SU-DHL-6 (cell line): Measurements from ENCODE around the gene RCE1.

Experiments used
- H2AFZ ChIP-seq: fragments of 200-600 bp; sonication (generic); 2 replicates; pipeline ENCODE4 v1.6.1; 2014; ENCODE audit warnings: low read depth, mild to moderate bottlenecking, moderate library complexity, mixed read lengths, antibody characterized with exemption, low read length; ENCODE audit not compliant: severe bottlenecking
- H3F3A ChIP-seq: fragments of 200-600 bp; shearing (Covaris generic); 2 replicates; pipeline ENCODE4 v1.6.0; 2016; ENCODE audit warnings: antibody characterized with exemption, mild to moderate bottlenecking; ENCODE audit not compliant: insufficient read depth
- H3K27ac ChIP-seq: fragments of 200-600 bp; sonication (generic); 2 replicates; pipeline ENCODE4 v1.5.1; 2016; ENCODE audit warnings: low read depth, mild to moderate bottlenecking, low read length, moderate library complexity, mixed read lengths
- H3K27me3 ChIP-seq: fragments of 200-600 bp; sonication (generic), shearing (Covaris generic); 2 replicates; pipeline ENCODE4 v1.6.0; 2014; ENCODE audit warnings: mild to moderate bottlenecking, low read length
- H3K36me3 ChIP-seq: fragments of 200-600 bp; sonication (generic); 2 replicates; pipeline ENCODE4 v1.6.1; 2014; ENCODE audit warnings: mild to moderate bottlenecking, low read length, mixed read lengths
- H3K4me2 ChIP-seq: fragments of 300-600, 200-600 bp; shearing (Covaris generic), sonication (generic); 2 replicates; pipeline ENCODE4 v1.6.0; 2014; ENCODE audit warnings: low read length, low read depth, mild to moderate bottlenecking; ENCODE audit not compliant: poor library complexity, severe bottlenecking
- H3K4me3 ChIP-seq: fragments of 200-600 bp; sonication (generic); 2 replicates; pipeline ENCODE4 v1.5.1; 2014; ENCODE audit warnings: antibody characterized with exemption, low read length, mild to moderate bottlenecking, mixed read lengths; ENCODE audit not compliant: insufficient read depth, poor library complexity, severe bottlenecking
- H3K79me2 ChIP-seq: fragments of 200-600 bp; sonication (generic); 2 replicates; pipeline ENCODE4 v1.6.1; 2014; ENCODE audit warnings: mild to moderate bottlenecking, low read length, moderate library complexity; ENCODE audit not compliant: insufficient read depth
- H3K9ac ChIP-seq: fragments of 200-600 bp; sonication (generic); 2 replicates; pipeline ENCODE4 v1.7.0; 2014; ENCODE audit warnings: mild to moderate bottlenecking, low read length
- H3K9me2 ChIP-seq: fragments of 200-600 bp; sonication (generic); replicated peaks from 2 replicates; pipeline ENCODE4 v1.6.1; 2014; ENCODE audit warnings: low read length; ENCODE audit not compliant: insufficient read depth
- H3K9me3 ChIP-seq: fragments of 200-600 bp; sonication (generic); 2 replicates; pipeline ENCODE4 v1.6.1; 2014; ENCODE audit warnings: low read length, mixed read lengths; ENCODE audit not compliant: insufficient read depth
- H4K20me1 ChIP-seq: fragments of 200-600 bp; sonication (generic); 2 replicates; pipeline ENCODE4 v1.6.1; 2014; ENCODE audit warnings: low read depth, mild to moderate bottlenecking, antibody characterized with exemption, low read length, moderate library complexity, mixed read lengths
- EZH2phosphoT487 ChIP-seq: fragments of 200-600 bp; sonication (generic), shearing (Covaris generic); conservative IDR thresholded peaks from 2 replicates; pipeline ENCODE4 v1.6.1; 2018; ENCODE audit warnings: mild to moderate bottlenecking, antibody characterized with exemption, low read length, moderate library complexity, mixed read lengths
- TF ChIP-seq, protein P1 (sequence below): fragments of 200-600 bp; sonication (generic); IDR thresholded peaks from one replicate; pipeline ENCODE4 v1.5.1; 2017; ENCODE audit warnings: antibody characterized with exemption, mild to moderate bottlenecking, low read length, moderate library complexity; ENCODE audit not compliant: insufficient read depth, poor library complexity, severe bottlenecking

Gene RCE1

DNA sequence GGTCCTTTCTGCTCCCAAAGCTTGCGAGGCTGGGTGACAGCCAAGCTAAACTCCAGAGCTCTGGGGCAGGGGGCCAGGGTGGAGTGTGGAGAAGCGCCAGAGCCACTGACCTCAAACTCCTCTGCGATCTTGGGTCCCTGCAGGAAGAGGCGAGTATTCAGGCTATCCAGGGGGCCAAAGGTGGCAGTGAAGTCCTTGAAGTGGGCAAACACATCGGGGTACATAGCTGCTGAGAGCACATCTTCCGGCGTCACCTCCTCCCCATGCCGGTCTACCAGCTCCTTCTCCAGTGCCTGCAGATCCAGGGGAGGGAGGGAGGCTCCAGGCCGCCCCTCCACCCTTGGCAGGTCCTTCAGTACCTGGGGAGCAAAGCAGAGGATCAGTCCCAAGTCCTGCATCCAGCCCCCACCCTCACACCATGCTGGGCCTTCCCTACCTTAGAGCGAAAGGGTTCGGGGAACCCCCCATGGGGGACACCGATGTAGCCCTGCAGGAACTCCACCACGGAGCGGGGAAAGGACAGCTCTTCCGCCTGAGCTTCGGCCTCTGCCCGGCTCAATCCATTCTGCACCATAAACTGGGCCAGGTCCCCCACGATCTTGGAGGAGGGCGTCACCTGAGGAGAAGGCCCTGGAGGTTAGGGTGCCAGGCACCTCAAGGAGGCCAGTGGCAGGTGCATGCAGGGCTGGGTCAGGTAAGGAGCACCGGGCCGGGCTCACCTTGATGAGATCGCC is 6.4 kb downstream of the RCE1 start:
- Histone ChIP-seq H3K27ac (no peak overlapping the region), H3K4me3 (no peak overlapping the region), H3K9me3 (no peaks in the 10 kb centered on the region), H2AFZ (no peak overlapping the region), H3K4me2 (no peak overlapping the region), H3K36me3 (no peaks in the 10 kb centered on the region), H3K9ac (no peak overlapping the region), H3K79me2 (peaks cover 2% of the 10 kb centered on the region; the same call in 1 of the 2 replicates), H3F3A (no peaks in the 10 kb centered on the region), H3K9me2 (no peaks in the 10 kb centered on the region), H3K27me3 (no peaks in the 10 kb centered on the region), H4K20me1 (no peaks in the 10 kb centered on the region)
- TF ChIP-seq, protein P1, sequence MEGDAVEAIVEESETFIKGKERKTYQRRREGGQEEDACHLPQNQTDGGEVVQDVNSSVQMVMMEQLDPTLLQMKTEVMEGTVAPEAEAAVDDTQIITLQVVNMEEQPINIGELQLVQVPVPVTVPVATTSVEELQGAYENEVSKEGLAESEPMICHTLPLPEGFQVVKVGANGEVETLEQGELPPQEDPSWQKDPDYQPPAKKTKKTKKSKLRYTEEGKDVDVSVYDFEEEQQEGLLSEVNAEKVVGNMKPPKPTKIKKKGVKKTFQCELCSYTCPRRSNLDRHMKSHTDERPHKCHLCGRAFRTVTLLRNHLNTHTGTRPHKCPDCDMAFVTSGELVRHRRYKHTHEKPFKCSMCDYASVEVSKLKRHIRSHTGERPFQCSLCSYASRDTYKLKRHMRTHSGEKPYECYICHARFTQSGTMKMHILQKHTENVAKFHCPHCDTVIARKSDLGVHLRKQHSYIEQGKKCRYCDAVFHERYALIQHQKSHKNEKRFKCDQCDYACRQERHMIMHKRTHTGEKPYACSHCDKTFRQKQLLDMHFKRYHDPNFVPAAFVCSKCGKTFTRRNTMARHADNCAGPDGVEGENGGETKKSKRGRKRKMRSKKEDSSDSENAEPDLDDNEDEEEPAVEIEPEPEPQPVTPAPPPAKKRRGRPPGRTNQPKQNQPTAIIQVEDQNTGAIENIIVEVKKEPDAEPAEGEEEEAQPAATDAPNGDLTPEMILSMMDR: no peak
- no peak for TF ChIP-seq EZH2phosphoT487

DNA sequence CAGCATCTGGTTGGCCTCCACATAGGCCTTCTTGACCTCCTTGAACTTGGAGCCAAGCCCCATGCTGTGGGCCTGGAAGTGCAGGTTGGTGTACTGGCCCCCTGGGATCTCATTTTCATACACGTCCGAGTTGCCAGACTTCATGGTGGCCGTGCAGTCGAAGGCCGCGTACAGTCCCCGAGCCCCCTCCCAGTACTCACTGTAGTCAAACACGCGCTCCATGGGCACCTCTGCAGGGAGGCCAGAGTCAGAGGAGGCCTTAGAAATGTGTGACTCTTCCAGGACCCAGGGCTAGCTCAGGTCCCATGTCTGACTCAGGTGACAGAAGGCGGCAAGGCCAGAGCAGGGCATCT is 7.0 kb downstream of the RCE1 start:
- Histone ChIP-seq H3K9ac (no peak overlapping the region), H3K27me3 (no peaks in the 10 kb centered on the region), H2AFZ (no peak overlapping the region), H3K36me3 (no peaks in the 10 kb centered on the region), H3K27ac (no peak overlapping the region), H3K4me2 (no peak overlapping the region), H3K9me3 (no peaks in the 10 kb centered on the region), H3K79me2 (no peaks in the 10 kb centered on the region; the same call in 1 of the 2 replicates), H3K9me2 (no peaks in the 10 kb centered on the region), H4K20me1 (no peaks in the 10 kb centered on the region), H3K4me3 (no peak overlapping the region), H3F3A (peaks cover 2% of the 10 kb centered on the region; the same call in 1 of the 2 replicates)
- TF ChIP-seq EZH2phosphoT487: no peak
- TF ChIP-seq, protein P1: no peak

DNA sequence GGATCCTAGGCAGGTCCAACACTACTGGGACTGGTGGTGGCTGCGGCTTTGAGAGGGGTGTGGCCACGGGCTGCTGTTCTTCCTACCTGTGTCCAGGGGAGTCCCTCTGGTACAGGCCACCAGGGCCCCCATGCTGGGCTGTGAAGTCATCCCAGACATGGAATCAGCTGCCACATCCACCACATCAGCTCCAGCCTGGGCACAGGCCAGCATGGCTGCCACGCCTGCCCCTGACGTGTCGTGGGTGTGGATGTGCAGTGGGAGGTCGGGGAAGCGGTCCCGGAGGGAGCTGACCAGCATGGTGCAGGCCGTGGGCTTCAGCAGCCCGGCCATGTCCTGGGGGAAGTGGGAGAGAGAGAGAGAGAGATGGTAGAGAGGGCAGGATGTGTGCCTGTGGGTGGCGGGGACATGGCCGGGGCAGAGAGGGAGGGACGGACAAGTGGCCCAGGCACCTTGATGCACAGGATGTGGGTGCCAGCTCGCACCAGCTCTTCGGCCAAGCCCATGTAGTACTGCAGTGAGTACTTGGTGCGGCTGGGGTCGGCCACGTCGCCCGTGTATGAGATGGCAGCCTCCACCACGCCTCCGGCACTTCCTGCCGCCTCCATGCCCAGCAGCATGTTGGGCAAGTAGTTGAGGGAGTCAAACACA is 7.5 kb downstream of the RCE1 start:
- Histone ChIP-seq H3K9ac (no peak overlapping the region), H3K36me3 (no peaks in the 10 kb centered on the region), H3K27me3 (no peaks in the 10 kb centered on the region), H4K20me1 (no peaks in the 10 kb centered on the region), H3K27ac (no peak overlapping the region), H3K79me2 (no peaks in the 10 kb centered on the region), H3K4me3 (no peak overlapping the region), H2AFZ (no peak overlapping the region), H3K9me3 (no peaks in the 10 kb centered on the region), H3K9me2 (no peaks in the 10 kb centered on the region), H3F3A (peaks cover 7% of the 10 kb centered on the region; the same call in 1 of the 2 replicates), H3K4me2 (no peak overlapping the region)
- TF ChIP-seq EZH2phosphoT487: no peak
- TF ChIP-seq, protein P1: no peak
